Neural progenitor cell (in vitro differentiated cells): Measurements from ENCODE around the gene IQCE.

Experiments
- EZH2 ChIP-seq: fragments of 200-600 bp; sonication (generic); IDR thresholded peaks from 2 replicates; pipeline ENCODE4 v1.6.1; 2017; ENCODE audit warnings: antibody characterized with exemption, mild to moderate bottlenecking, moderate library complexity
- EZH2phosphoT487 ChIP-seq: fragments of 200-600 bp; sonication (generic); IDR thresholded peaks from 2 replicates; pipeline ENCODE4 v1.6.1; 2017; ENCODE audit warnings: antibody characterized with exemption
- TF ChIP-seq, protein P1 (sequence below): fragments of 200-600 bp; sonication (generic); IDR thresholded peaks from 2 replicates; pipeline ENCODE4 v1.5.1; 2017; ENCODE audit warnings: antibody characterized with exemption, mild to moderate bottlenecking

DNA sequence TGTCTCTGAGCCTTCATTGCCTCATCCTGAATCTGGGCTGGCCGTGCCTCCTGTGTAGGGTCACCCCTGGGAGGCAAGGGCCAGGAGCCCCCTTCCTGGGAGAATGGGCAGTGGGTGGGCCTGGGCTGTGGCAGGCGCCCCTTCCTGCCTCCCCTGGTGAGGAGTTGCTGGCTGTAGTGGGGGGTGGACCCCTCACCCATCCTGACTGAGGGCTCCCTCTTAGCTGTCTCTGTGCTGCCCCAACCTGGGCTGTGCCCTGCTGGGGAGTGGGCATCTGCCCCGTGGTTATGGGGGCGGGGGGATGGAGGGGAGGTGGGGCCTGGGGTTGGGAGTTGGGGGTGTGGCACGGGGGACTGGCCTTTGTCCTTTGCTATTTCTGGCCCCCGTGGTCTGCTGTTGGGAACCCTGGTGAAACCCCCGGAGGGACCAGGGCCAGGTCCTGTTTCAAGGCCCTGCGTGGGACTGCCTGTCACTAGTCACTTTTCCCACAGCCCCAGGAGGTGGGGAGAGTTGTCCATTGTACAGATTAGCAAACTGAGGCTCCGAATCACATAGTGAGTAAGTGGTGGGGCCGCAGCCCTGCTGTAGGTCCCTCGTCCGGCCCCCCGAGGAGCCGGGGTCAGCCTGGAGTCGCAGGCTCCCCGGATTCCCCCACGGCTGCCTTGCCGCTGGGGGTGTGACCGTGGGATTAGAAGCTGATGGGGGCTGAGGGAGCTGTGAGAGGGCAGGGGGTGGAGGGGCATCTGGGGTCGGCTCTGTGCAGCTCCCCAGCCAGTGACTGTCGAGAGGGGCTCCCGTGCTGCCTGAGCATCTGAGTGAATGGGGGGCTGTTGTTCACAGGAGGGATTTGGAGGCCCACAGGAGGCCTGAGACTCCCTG lies 75.7 kb downstream of the IQCE start:
- TF ChIP-seq, protein P1, sequence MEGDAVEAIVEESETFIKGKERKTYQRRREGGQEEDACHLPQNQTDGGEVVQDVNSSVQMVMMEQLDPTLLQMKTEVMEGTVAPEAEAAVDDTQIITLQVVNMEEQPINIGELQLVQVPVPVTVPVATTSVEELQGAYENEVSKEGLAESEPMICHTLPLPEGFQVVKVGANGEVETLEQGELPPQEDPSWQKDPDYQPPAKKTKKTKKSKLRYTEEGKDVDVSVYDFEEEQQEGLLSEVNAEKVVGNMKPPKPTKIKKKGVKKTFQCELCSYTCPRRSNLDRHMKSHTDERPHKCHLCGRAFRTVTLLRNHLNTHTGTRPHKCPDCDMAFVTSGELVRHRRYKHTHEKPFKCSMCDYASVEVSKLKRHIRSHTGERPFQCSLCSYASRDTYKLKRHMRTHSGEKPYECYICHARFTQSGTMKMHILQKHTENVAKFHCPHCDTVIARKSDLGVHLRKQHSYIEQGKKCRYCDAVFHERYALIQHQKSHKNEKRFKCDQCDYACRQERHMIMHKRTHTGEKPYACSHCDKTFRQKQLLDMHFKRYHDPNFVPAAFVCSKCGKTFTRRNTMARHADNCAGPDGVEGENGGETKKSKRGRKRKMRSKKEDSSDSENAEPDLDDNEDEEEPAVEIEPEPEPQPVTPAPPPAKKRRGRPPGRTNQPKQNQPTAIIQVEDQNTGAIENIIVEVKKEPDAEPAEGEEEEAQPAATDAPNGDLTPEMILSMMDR = no peak
- no peak for TF ChIP-seq EZH2phosphoT487
- no peak for TF ChIP-seq EZH2
